PC-3 (cell line): ENCODE data around the gene SUGT1.

Source experiments
- EZH2 ChIP-seq: fragments of 300-600 bp; sonication (generic); IDR thresholded peaks from one replicate; pipeline ENCODE4 v1.6.1; 2017; ENCODE audit warnings: antibody characterized with exemption, mild to moderate bottlenecking, low read length; ENCODE audit not compliant: unreplicated experiment
- EZH2phosphoT487 ChIP-seq: fragments of 300-600 bp; sonication (generic); IDR thresholded peaks from 2 replicates; pipeline ENCODE4 v1.6.1; 2018; ENCODE audit warnings: mild to moderate bottlenecking, antibody characterized with exemption, low read length, borderline replicate concordance
- TF ChIP-seq, protein P1 (sequence below): fragments of 300-600 bp; sonication (generic); conservative IDR thresholded peaks from 2 replicates; pipeline ENCODE4 v1.5.1; 2017; ENCODE audit warnings: antibody characterized with exemption, low read depth, mild to moderate bottlenecking, low read length

DNA sequence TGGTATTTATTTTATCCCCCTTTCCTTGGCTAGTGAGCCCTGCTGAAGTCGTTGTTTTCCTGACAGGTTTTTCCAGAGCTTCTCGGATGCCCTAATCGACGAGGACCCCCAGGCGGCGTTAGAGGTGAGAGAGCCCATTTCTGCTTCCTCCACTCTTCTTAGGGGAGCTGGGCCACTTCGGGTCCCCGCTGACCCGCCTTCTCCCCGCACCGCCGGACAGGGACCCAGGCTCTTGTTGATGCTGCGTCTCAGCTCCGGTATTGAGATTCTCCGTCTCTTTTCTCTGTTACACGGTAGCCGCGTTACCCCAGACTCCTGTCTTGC is 306 bp downstream of the SUGT1 start:
- TF ChIP-seq, protein P1, sequence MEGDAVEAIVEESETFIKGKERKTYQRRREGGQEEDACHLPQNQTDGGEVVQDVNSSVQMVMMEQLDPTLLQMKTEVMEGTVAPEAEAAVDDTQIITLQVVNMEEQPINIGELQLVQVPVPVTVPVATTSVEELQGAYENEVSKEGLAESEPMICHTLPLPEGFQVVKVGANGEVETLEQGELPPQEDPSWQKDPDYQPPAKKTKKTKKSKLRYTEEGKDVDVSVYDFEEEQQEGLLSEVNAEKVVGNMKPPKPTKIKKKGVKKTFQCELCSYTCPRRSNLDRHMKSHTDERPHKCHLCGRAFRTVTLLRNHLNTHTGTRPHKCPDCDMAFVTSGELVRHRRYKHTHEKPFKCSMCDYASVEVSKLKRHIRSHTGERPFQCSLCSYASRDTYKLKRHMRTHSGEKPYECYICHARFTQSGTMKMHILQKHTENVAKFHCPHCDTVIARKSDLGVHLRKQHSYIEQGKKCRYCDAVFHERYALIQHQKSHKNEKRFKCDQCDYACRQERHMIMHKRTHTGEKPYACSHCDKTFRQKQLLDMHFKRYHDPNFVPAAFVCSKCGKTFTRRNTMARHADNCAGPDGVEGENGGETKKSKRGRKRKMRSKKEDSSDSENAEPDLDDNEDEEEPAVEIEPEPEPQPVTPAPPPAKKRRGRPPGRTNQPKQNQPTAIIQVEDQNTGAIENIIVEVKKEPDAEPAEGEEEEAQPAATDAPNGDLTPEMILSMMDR = no peak
- TF ChIP-seq EZH2phosphoT487 (no peak), EZH2 (no peak)
